Mammary epithelial cell (primary cell): ENCODE data around the gene GPS1.

Experiments used
- CTCF ChIP-seq, 2 donors: IDR thresholded peaks in 1 of 2; conservative IDR thresholded peaks in 1 of 2; 2 replicates each; pipeline ENCODE4 v1.5.1; 2011 to 2012; ENCODE audit warnings: inconsistent platforms in 2 of 2, low read length in 2 of 2, mild to moderate bottlenecking in 2 of 2, control low read depth in 1 of 2, low read depth in 1 of 2; ENCODE audit not compliant: insufficient read depth in 1 of 2; ENCODE audit errors: extremely low read depth in 1 of 2
- EZH2 ChIP-seq: IDR thresholded peaks from 2 replicates; pipeline ENCODE4 v1.6.1; 2012; ENCODE audit warnings: low read length, inconsistent platforms, borderline replicate concordance

- TF ChIP-seq CTCF (conservative IDR thresholded peaks at IDR 0.05 in 1 of 2, IDR thresholded peaks at IDR 0.05 in 1 of 2; ENCODE audit: extremely low read depth in 1 of 2, insufficient read depth in 1 of 2, low read depth in 1 of 2, low read length in 2 of 2) (no peak), EZH2 (no peak)
Observed at GRCh38 chr17:82013341-82013740, 38.4 kb upstream of the GPS1 start.
